Right ventricle myocardium superior (tissue), 1 donor: ENCODE measurements around the gene CNNM4. TPM values are rescaled to one million over a fixed set of nuclear protein-coding genes. Genes with fewer than 3 reads are reported as not detected.

Experiments used
- ATAC-seq: fragments of 200-7000 bp; cut with Tn5 transposase; one replicate; pipeline ENCODE4 v1.9.1; 2020; ENCODE audit warnings: mild to moderate bottlenecking; ENCODE audit not compliant: poor library complexity
- DNase-seq: peaks from one replicate; pipeline ENCODE4 v3.0.0-alpha.2; 2020
- intact Hi-C: fragments of 100-400 bp; cut with DNase I; formaldehyde crosslinking; loops from one replicate; pipeline ENCODE4 v1.11.2; 2022
- total RNA-seq: library from RNA; stranded (reverse); fragmentation: NEBNext Ultra II Directional; extraction: Animal tissue kit (Norgen Biotek cat#: 25700); gene quantifications from one replicate; pipeline ENCODE4 v1.2.1, GENCODE V29; 2021
- donor health status: DM: no; HTN: yes; CAD: no; lungs with severe emphysema.

Gene CNNM4
- total RNA-seq, 1 donor from 2014 or later, result 31.4 TPM

DNA sequence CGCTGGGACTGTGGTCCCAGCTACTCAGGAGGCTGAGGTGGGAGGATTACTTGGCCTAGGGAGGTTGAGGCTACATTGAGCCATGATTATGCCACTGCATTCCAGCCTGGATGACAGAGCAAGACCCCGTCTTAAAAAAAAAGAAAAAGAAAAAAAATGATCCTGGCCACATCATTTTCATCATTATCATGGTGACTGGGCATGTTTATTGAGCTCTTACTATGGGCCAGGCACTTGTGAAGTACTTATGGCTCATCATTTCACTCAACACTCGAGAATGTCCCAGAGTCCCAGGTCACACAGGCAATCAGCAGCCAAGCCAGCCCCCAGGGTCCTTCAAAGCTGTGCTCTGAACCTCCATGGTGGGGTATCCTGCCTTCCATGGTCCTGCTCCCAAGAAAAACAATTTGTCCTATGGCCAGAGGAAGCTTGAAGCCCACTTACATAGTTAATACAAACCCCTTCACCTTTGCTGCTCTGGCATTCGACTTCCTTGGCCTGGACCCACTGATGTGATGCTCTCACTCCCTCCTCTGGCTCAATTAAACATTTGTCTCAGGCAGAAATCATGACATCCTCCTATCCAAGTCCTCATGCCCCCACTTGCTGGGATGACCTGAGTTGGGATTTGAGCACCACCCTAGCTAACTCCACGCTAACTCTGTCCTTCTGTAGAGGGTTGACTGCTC, 3.8 kb upstream of the CNNM4 start:
- ATAC-seq (no peak), DNase-seq (no peak)
- intact Hi-C loops, result no loop called here

DNA sequence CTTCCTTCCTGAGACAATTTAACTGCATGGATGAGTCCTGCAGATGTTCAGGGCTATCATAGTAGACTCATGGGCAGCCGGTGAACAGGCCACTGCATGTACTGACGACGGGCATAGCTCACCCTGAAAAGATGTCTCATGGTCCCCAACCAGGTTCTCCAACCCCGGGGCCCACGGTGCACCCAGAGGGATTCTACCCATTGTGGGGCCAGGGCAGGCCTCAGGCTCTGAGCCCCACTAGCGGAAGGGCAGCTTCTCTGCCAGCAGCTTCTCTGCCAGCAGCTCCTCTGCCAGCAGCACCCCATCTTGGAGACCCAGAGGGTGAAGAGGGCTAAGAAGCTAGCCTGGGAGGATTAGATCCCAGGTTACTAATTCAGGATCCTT, 3.2 kb upstream of the CNNM4 start:
- DNase-seq (no peak), ATAC-seq (no peak)
- intact Hi-C loops, result no loop called here

DNA sequence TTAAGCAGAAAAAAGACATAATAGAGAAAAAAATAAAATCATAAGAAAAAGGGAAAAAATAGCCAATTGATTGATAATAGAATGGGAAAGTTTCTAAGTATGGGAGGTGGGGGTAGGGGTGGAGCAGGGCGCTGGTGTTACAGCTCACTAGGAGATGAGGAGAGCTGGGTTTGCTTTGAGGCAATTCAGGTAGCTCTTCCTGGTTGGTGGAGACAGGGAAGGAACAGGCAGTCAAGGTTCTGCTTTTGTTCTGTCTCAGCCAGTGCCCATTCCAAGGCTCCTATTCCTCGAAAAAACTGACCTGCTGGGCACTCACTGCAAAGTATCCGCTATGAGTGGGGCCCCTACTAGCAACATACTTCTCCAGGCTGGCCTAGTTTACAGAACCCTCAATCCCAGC, 1.7 kb upstream of the CNNM4 start:
- ATAC-seq (no peak), DNase-seq (no peak)
- intact Hi-C loops, result no loop called here

DNA sequence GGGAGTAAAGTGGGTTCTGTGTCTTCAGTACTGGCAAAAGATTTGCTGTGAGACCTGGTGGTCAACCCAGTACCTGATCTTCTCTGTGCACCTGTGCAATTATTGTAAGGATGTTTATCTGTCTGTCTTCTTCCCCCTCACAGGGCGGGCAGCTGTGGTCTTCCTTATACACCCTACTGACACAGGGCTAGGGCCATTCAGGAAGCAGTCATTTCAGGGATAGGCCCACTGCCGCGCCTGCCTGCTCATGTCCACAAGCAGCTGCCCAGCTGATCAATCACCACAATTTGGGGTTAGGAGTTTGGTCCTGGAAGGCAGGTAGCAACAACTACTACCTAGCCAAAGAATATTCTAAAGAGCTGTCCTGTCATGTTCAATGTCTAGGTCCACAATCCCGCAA, 1.2 kb upstream of the CNNM4 start:
- ATAC-seq, result no peak
- intact Hi-C loops, result no loop called here
- DNase-seq, result no peak

DNA sequence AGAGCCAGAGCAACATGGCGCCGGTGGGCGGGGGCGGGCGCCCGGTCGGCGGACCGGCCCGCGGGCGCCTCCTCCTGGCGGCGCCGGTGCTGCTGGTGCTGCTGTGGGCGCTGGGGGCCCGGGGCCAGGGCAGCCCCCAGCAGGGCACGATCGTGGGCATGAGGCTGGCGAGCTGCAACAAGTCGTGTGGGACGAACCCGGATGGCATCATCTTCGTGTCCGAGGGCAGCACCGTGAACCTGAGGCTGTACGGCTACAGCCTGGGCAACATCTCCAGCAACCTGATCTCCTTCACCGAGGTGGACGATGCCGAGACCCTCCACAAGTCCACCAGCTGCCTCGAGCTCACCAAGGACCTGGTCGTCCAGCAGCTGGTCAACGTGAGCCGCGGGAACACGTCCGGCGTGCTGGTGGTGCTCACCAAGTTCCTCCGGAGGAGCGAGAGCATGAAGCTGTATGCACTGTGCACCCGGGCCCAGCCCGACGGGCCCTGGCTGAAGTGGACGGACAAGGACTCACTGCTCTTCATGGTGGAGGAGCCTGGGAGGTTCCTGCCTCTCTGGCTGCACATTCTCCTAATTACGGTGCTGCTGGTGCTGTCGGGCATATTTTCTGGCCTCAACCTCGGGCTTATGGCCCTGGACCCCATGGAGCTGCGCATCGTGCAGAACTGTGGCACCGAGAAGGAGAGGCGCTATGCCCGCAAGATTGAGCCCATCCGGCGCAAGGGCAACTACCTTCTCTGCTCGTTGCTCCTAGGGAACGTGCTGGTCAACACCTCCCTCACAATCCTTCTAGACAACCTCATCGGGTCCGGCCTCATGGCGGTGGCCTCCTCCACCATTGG, 507 bp downstream of the CNNM4 start:
- peak; percentile 69 for DNase-seq
- peak; percentile 8 for ATAC-seq
- intact Hi-C loops, result loop anchor here (5.0 kb wide), 1 partner anchor 36 kb away; no protein-coding TSS in a partner anchor

DNA sequence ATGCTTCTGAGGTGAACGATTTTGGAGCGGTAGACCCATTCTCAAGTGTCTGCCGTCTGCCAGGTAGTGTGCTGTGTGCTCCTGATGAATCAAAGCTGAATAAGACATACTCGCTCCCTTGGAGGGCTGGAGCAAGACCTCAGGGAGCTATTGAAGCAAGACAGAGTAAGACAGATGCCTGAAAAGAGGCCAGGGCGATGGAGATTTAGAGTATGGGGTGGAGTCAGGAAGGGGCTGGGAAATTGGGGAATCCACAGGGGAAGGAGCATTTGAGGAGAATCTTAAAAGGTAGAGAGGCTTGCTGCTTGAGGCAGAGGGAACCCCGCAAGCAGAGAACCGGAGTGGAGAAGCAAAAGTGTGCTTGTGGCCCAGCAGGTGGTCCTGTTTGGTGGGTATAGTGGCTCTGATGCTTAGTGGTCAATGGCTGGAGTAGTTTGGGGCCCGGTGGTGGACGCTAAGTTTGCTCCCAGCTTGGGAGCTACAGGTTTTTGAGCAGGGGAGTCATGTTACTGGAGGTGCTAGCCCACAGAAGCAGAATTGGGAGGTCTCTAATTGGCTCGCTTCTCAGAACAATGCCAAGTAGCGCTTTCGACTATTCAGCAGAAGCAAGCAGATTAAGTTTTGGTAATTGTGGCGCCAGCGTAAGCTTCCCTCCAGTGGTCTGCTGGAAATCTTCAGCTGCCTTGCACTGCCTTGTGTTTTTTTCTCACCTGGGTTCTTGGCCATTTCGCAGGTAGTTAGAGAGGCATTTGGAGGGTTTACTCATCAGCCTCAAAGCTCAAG, 2.0 kb downstream of the CNNM4 start:
- intact Hi-C loops, result loop anchor here (5.0 kb wide), 1 partner anchor 35 kb away; no protein-coding TSS in a partner anchor
- ATAC-seq (no peak), DNase-seq (no peak)

DNA sequence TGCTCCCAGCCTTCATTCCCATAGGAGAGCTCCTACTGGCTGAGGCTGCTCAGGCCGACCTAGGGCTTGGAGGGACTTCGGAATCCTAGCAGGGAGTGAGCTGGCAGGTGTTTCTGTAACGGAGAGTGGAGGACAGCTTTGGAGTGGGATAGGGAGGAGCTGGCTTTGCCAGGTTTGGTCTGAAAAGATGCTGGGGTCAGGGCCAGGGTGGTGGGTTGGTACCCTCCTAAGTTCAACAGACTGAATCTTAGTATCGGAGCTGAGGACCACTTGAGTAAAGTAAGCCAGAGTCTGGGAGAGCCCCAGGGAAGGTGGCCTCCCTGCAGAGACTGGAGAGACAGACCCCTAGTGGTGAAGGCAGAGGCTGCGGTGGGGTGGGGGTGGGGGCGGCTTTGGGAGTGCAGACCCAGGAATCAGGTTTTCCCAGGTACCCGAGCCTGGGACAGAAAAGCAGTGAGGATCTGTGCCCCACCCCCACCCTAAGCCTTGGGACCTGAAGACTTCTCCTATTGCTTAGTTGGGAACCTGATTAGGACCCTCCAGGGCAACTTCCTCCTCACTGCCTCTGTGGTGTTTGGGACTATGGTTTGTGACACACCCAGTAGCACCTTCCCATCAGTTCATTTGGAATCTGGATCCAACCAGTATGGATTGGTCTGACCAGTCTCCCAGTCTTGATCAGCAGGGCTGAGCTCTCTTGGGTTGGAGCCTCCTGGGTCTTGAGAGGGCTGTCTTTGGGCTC, 3.0 kb downstream of the CNNM4 start:
- DNase-seq (no peak), ATAC-seq (no peak)
- intact Hi-C loops, result loop anchor here (5.0 kb wide), 1 partner anchor 34 kb away; no protein-coding TSS in a partner anchor

DNA sequence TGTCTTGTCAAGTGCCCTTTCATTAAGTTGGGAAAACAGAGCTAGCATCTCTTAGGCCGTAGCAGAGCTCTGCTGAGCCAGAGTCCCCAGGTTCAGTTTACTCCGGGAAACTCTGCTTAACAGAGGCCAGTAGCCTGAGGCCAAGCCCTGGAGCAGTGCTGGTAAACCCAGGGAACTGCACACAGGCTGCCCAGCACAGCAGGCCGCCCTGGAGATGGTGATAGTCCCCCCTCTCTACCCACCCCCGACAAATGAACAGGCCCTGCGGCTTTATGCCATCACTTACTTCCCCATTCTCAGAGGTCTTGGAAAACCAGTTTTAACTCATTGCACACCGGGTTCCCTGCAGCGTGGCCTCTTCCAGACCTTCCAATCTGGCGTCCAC, 3.5 kb downstream of the CNNM4 start:
- intact Hi-C loops, result loop anchor here (5.0 kb wide), 1 partner anchor 33 kb away; no protein-coding TSS in a partner anchor
- ATAC-seq (no peak), DNase-seq (no peak)

DNA sequence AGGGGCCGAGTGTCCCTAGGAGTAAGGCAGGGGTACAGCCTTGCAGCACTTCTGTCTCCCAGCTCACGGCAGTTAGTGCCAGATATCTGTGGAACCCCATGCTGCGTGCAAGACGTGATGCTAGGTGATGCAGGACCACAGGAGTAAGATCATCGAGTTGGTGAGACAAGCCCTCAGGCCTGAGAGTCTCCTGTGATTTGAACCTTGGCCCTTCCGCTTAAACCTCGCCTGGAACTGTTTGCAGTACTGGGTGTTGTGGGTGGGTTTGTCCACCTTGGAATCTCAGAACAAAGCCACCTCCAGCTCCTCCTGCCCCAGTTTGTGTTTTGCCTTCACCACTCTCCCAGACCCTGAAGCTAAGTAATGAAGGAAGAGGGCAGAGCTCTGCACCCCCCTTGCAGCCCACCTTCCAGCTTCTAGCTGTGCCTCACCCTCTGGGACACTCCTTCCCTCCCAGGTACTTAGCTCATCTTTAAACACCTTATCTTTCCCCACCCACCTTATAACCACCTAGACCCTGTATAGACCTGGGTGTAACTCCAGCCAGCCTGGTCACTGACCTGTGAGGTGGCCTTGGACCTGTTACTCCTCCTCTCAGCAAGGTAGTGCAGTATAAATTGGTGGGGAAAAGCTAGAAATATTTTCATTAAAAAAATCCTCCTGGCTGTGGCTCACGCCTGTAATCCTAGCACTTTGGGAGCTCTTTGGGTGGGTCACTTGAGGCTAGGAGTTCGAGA, 6.6 kb downstream of the CNNM4 start:
- no peak for ATAC-seq
- intact Hi-C loops, result no loop called here
- DNase-seq, result no peak

DNA sequence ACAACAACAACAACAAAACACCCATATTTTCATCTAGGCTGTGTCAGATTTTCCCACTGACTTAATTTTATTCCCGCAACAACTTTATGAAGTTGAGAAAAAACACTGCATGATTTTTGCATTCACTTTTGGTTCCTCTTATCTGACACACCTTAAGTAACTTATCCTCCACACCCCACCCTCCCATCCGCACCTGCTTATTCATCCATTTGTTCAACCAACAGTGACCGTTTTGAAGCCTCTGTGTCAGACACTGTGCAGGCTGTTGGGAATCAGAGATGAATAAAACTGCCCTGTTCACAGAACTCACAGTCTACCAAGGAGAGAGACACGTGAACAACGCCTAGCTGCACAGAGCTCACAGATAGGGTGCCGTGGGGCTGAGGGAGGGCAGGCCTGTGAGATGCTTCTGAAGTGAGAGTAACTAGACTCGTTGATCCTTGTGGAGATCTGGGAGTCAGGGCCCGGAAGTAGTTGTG, 7.4 kb downstream of the CNNM4 start:
- intact Hi-C loops, result no loop called here
- ATAC-seq (no peak), DNase-seq (no peak)

DNA sequence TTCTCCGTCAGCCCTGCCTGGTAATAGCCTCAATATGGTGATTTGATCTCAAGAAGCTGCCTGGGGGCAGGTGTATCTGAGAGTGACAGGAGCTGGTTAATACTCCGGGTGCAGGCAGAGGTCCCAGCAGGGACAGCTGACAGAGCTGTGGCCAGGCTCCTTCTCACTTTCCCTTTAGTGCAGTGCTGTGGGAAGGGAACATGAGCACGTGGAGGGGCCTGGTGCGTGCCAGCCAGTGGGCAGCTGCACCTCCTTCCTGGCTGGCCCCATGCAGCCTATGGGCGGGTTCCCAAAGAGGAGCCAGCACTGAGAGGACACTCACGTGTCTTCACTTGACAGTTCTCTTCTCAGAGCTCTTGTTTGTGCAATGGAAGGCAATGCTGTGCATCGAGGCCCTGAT, 9.1 kb downstream of the CNNM4 start:
- DNase-seq (peak; percentile 86), ATAC-seq (peak; percentile 96)
- intact Hi-C loops, result no loop called here

DNA sequence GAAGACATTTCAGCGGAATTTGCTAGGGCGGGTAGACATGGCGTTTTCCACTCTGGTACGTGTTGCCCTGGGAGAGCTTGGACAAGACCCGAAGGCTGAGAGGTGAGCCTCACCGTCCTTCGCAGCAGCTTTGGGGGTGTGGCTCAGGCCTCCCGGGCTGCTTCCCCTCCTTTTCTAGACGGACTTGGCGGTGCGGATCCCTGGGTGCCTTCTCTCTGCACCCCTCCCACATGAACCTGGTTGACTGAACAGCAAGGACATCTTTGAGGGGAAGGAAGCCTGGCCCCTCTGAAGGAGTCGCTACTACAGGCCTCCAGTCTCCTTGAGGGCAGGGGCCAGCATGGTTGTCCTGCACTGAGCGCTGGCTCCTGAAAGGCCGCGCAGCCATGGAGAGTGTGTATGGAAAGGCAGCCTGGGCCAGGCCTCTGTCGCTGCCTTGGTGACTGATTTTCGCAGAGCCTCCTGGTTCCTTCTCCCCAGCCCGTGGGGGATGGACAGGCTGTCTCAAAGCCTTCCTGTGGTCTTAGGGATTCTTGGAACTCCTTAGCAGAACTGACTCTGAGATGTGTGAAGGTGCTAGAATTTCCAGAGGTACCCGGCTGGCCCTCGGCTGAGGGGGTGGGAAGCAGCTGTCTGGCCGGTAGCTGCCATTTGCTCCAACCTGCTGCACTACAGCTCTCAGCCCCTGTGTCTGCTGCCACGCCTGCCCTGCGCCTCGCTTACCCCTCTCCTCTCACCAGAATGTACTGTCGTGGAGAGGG, 9.9 kb downstream of the CNNM4 start:
- intact Hi-C loops, result no loop called here
- DNase-seq (no peak), ATAC-seq (no peak)

DNA sequence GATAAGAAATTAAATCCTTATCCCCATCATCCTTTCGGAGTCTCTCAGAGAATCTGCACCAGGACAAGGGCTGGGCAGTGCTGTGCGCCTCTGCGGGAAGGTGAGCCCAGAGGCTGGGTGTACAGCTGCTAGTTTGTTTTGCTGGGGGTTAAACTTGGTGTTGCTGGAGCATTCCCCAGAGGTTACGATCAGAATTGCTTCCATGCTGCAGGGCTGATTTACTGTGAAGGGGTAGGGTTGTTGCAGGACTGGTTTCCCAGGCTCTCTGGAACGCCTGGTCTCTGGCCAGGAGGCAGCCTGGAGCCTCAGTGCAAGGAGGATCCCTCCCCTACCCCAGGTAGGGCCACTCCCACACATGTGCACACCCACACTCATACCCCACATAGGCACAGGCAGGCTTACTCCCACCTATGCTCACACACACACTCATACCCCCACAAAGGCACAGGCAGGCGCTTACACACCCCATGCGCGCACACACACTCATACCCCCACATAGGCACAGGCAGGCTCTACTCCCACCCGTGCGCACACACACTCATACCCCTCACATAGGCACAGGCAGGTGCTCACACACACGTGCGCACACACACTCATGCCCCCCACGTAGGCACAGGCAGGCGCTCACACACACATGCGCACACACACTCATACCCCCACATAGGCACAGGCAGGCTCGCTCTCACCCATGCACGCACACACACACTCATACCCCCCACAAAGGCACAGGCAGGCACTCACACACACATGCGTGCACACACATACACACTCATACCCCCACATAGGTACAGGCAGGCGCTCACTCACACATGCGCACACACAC, 11.3 kb downstream of the CNNM4 start:
- no peak for ATAC-seq
- DNase-seq, result no peak
- intact Hi-C loops, result no loop called here

DNA sequence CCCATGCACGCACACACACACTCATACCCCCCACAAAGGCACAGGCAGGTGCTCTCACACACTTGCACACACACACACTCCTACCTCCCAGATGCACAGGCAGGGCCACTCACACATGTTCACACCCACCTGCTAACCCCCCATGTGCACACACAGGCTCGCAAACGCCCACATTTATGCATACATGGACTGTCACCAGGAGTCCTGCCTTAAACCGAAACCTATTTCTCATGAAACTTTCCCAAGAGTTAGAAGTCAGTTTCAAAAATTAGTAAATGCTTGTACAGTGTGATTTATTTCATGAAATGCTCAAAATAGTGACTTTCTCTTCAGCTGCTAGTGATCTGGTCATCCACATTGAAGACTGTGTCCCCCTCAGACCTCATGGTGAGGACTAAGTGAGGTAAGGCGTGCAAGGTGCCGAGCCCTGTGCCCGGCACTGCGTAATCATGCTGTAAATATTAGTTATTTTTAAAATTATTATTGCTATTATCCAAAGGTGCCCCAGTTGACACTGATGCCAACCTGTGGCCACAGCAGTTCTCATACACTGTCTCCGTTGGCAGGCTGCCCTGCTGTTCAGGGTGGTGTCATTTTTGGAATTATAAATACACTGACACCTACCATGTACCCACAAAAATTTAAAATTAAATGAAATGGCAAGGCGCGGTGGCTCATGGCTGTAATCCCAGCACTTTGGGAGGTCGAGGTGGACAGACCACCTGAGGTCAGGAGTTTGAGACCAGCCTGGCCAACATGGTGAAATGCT, 12.4 kb downstream of the CNNM4 start:
- intact Hi-C loops, result no loop called here
- DNase-seq (no peak), ATAC-seq (no peak)

DNA sequence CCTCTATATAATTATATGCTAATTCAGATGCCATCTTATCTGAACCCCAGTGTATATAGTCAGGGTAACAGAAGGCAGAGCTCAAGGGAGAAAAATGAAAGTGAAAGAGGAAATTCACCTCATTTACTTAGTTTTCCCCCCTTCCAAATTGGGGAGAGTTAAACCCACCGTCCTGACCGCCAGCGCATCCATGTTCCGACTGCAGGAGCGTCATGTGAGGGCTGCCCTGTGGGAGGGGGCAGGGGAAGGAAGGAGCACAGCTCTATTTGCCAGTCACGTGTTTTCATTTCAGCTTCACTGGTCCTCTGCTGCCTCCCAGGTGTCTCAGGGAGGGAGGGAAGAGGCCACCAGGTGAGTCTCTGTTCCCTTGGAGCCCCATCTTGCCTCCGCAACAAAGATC, 13.2 kb downstream of the CNNM4 start:
- intact Hi-C loops, result no loop called here
- DNase-seq (no peak), ATAC-seq (no peak)

DNA sequence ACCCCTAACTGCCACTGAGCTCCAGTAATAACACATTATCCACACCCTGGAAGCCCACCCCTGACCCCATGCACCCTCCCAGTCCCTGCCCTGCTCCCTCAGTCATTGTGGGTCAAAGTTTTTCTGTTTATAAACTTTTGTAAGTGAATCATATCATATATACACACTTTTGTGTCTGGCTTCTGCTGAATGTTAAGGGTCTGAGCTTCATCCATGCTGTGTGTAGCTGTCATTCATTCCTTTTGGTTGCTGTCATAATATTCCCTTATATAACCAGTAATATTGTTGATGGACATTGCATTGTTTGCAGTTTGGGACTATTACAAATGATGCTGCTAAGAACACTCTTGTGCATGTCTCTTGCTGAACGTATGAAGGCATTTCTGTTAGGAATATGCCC, 14.5 kb downstream of the CNNM4 start:
- no peak for ATAC-seq
- intact Hi-C loops, result no loop called here
- DNase-seq, result no peak
